ENCODE data around the gene FOXF1.

The FOXF1 gene

DNA sequence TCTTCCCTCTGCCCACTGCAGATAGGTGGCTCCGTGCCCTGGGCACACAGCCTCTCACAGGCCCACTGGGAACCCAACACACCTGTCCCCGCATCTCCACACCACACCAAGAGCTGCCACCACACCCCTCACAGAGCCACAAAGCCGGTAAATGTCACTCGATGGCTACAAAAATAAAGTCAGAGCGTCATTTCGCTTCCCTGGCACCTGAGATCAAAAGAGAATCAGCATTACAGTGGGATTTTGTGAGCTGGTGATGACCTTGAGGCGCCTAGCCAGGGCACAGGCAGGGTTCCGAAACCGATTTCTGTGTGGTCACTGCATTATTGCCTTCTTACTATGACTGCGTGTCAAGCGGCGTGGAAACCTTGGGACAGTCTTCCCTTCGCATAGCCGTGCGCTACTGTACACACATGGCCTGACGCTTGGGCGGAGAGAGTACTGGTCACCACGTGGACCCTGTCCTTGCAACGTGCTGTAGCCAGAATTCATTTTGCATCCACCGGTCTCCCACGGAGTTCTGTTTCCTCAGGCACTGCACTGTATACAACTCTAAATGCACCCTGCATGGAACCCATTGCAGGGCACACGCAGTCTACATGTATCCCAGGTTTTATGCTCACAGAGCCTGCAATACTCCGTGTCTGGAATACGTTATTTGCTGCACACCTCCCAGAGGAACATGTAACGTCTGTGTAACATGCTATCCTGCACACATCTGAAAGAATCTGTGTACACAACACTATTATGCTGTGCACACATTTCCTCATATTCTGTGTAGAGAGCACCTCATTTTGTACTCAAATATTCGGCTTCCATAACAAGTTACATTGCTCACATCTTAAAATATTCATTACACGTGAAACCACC lies 5.8 kb upstream of the FOXF1 start:
- no peak overlapping the region for H3K4me3 ChIP-seq (ENCODE audit: low read length)
- TF ChIP-seq, protein P1, sequence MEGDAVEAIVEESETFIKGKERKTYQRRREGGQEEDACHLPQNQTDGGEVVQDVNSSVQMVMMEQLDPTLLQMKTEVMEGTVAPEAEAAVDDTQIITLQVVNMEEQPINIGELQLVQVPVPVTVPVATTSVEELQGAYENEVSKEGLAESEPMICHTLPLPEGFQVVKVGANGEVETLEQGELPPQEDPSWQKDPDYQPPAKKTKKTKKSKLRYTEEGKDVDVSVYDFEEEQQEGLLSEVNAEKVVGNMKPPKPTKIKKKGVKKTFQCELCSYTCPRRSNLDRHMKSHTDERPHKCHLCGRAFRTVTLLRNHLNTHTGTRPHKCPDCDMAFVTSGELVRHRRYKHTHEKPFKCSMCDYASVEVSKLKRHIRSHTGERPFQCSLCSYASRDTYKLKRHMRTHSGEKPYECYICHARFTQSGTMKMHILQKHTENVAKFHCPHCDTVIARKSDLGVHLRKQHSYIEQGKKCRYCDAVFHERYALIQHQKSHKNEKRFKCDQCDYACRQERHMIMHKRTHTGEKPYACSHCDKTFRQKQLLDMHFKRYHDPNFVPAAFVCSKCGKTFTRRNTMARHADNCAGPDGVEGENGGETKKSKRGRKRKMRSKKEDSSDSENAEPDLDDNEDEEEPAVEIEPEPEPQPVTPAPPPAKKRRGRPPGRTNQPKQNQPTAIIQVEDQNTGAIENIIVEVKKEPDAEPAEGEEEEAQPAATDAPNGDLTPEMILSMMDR (IDR thresholded peaks at IDR 0.05; ENCODE audit: insufficient read depth, low read depth, low read length, missing control alignments): no peak
- no peak for DNase-seq (ENCODE audit: low read depth)

DNA sequence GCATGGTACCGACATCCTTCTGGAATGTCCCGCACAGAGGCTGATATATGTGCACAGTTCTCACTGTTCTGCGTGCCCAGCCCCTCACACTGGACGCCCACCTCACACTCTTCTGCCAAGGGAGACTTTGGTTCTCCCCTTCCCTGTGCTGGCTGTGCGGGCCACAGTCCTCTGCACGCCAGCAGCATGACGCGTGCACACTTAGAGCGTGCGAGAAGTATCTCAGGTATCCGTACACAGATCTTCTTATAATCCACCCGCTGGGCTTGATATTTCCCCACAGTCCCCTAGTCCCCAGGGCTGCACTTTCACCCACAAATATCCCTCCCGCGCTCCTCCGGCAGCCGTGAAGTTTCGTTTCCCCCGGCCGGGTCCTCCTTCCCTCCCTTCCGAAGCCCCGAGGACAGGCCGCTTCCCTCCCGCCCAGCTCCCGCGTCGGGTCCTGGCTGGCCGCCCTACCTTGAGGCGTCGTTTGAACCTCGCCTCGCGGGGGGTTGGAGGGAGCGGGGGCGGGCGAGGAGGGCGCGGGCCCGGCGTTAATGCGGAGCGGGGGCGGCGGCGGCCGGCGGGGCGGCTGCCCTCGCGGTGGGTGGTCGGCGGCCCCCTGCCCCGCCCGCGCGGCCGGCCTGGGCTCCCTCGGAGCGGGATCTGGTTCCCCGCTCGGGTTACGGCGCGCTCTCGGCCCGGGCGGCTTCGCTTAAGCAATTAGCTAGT lies 5.0 kb upstream of the FOXF1 start:
- H3K4me3 ChIP-seq (ENCODE audit: low read length): no peak overlapping the region
- DNase-seq (ENCODE audit: low read depth): no peak
- TF ChIP-seq, protein P1 (IDR thresholded peaks at IDR 0.05; ENCODE audit: insufficient read depth, low read depth, low read length, missing control alignments): no peak

DNA sequence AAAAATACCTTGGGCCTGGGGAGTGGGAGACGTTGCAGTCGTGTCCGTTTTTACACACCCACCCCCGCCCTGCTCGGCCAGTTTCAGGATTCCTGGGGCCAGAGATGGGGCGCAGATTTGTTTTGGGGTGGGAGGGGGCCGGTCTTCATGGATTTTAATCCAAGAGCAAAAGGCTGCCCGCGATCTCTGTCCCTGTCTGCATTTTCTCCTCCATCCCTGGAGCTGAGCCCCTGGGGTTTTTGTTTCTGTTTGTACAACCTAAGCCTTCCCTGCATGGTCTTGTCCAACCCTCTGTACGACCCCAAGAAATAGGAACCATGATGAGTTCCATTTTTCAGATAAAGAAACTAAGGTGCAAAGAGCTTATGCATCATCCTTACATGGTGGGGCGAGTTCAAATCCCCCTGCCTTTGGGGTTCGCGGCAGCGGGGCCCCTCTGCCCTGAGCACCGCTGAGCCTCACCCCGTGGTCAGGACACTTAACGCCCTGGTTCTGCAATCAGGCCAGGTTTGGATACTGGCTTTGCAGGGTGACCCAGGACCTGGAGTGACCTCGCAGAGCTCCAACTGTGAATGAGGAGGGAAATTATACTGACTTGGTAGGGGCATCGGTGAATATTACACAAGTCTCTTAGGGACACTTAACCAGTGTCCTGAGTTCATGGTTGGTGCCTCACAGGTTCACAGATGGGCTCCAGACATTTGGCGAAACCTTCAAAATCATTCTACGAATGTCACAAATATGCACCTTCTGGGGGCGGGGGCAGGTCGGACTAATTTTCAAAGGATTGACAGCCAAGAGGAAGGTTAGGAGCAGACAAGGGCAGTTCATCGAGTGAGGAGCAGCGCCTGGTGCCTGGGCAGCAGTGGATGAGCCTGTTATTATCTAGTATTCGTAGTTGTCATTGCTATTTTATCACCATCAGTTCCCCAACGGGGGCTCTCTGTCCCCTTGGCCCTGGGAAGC lies 4.1 kb upstream of the FOXF1 start:
- DNase-seq (ENCODE audit: low read depth): no peak
- no peak overlapping the region for H3K4me3 ChIP-seq (ENCODE audit: low read length)
- TF ChIP-seq, protein P1 (IDR thresholded peaks at IDR 0.05; ENCODE audit: insufficient read depth, low read depth, low read length, missing control alignments): no peak

DNA sequence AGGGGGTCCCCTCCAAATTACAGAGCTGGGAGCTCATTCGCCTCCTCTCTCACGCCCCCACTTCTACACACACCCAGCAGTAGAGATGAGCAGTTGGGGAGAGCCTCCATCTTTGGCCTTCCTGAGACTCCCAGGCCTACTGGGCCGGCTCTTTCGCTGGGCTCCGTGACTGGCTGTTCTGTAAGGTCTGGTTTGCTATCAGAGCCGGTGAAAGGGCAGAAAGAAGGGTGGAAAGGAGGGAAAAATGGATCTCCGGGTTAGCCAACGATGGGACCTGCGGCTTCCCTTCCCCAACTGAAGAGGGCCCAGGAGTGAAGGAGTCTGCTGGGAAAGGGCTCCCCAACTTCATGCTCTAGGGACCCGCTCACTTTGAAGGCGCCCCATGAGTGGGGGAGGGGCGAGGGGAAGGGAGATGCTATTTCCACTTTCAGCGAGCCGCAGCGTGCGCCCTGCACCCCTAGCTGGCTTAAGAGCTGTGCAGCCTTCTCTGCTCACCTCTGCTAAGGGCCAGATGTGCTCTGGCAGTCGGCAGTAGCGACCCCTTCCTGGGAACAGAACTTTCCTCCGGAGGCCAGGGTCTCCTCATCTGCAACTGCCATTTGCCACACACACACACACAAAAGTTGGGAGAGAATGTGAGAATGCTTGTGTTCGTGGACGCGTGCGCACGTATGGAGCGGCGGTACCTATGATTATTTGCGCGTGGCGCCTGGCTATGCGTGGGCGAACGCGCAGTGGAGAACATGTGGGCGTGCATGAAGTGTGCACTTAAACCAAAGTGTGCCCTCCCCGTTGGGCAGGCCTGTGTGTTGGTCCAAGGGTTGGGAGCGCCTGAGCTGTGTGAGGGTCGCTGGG lies 2.9 kb upstream of the FOXF1 start:
- no peak for DNase-seq (ENCODE audit: low read depth)
- TF ChIP-seq, protein P1 (IDR thresholded peaks at IDR 0.05; ENCODE audit: insufficient read depth, low read depth, low read length, missing control alignments): no peak
- no peak overlapping the region for H3K4me3 ChIP-seq (ENCODE audit: low read length)

DNA sequence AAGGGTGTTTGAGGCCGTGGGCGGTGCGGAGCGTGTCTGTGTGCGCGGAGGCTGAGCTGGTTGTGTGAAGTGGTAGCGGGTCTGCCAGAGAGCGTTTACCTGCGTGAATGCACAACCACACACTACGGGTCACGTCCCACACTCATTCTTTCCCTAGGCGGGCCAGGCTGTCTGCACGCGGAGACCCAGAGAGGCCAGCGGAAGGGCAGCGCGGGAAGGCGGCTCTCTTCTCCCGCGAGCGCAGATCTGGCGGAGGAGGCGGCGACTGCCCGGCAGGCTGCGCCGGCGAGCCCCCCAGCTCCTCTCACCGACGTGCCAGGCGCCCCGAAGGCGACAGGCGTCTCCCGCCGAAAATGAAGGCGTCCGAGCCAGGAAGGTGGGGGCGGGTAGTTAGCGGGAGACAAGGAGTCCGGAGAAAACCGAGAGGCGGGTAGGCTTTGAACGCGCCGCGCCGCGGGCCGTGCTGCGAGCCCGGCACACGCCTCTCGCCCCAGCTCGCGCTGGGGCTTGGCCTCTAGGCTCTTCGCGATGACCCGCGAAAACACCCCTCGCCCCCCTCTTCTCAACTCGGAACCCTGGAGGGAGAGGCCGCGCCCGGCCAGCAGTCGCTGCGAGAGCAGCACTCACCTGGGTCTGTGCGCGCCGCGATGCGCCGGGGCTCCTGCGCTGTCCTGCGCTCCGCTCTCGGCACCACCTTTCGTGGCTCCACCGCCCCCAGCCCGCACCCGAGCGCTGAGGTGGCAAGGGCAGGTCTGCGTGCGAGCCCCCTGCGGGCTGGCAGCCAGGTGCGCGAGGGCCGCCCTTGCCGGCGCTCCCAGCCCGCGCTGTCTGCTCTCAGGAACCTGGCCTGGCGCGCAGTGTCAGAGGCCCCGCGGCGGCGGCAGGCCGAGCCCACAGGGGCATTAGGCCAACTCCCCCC lies 2.0 kb upstream of the FOXF1 start:
- no peak overlapping the region for H3K4me3 ChIP-seq (ENCODE audit: low read length)
- DNase-seq (ENCODE audit: low read depth): no peak
- TF ChIP-seq, protein P1 (IDR thresholded peaks at IDR 0.05; ENCODE audit: insufficient read depth, low read depth, low read length, missing control alignments): no peak
